GM23338 (cell line): Measurements from ENCODE around the gene PRTFDC1. TPM values are rescaled to one million over a fixed set of nuclear protein-coding genes. Genes with fewer than 3 reads are reported as not detected.

Experiments used
- ATAC-seq: fragments of 200-7000 bp; cut with Tn5 transposase; 3 replicates; pipeline ENCODE4 v1.9.1; 2020
- DNase-seq: peaks from one replicate; pipeline ENCODE4 v3.0.0-alpha.2; 2015; ENCODE audit warnings: low spot score
- H2AFZ ChIP-seq: fragments of 200-600 bp; sonication (generic); 2 replicates; pipeline ENCODE4 v1.8.0; 2016; ENCODE audit warnings: antibody characterized with exemption, mild to moderate bottlenecking, moderate library complexity
- H3F3A ChIP-seq: fragments of 200-600 bp; sonication (generic); replicated peaks from 2 replicates; pipeline ENCODE4 v1.8.0; 2017; ENCODE audit warnings: antibody characterized with exemption, mixed run types, low read depth
- H3K27ac ChIP-seq: fragments of 200-600 bp; sonication (generic); 2 replicates; pipeline ENCODE4 v1.6.1; 2016; ENCODE audit warnings: low read depth
- H3K27me3 ChIP-seq: fragments of 200-600 bp; sonication (generic); 2 replicates; pipeline ENCODE4 v1.8.0; 2016; ENCODE audit warnings: mild to moderate bottlenecking, mixed run types, moderate library complexity; ENCODE audit not compliant: insufficient read depth
- H3K36me3 ChIP-seq: fragments of 200-600 bp; sonication (generic); 2 replicates; pipeline ENCODE4 v1.8.0; 2016; ENCODE audit warnings: mild to moderate bottlenecking; ENCODE audit not compliant: insufficient read depth
- H3K4me1 ChIP-seq: fragments of 200-600 bp; sonication (generic); 2 replicates; pipeline ENCODE4 v1.8.0; 2016; ENCODE audit warnings: mild to moderate bottlenecking, moderate library complexity; ENCODE audit not compliant: insufficient read depth
- H3K4me2 ChIP-seq: fragments of 200-600 bp; sonication (generic); 2 replicates; pipeline ENCODE4 v1.7.1; 2017; ENCODE audit warnings: mixed run types
- H3K4me3 ChIP-seq: fragments of 200-600 bp; sonication (generic); 2 replicates; pipeline ENCODE4 v1.6.1; 2016; ENCODE audit warnings: mixed run types
- H3K79me2 ChIP-seq: fragments of 200-600 bp; sonication (generic); replicated peaks from 2 replicates; pipeline ENCODE4 v1.8.0; 2017; ENCODE audit warnings: mild to moderate bottlenecking; ENCODE audit not compliant: insufficient read depth
- H3K9me2 ChIP-seq: fragments of 200-600 bp; sonication (generic); 2 replicates; pipeline ENCODE4 v1.8.0; 2017; ENCODE audit not compliant: insufficient read depth
- H4K20me1 ChIP-seq: fragments of 200-600 bp; sonication (generic); replicated peaks from 2 replicates; pipeline ENCODE4 v1.8.0; 2017; ENCODE audit warnings: mild to moderate bottlenecking; ENCODE audit not compliant: insufficient read depth
- H3K27ac Mint-ChIP-seq: 2 replicates; pipeline ENCODE4 v1.8.0; 2020; ENCODE audit warnings: inconsistent platforms, mild to moderate bottlenecking, moderate library complexity, mixed read lengths
- H3K27me3 Mint-ChIP-seq: 3 replicates; pipeline ENCODE4 v1.8.0; 2022; ENCODE audit warnings: low read depth, mild to moderate bottlenecking, moderate library complexity, mixed read lengths, inconsistent platforms; ENCODE audit not compliant: insufficient read depth, poor library complexity
- H3K36me3 Mint-ChIP-seq: 3 replicates; pipeline ENCODE4 v1.8.0; 2021; ENCODE audit warnings: low read depth, mild to moderate bottlenecking, inconsistent platforms, moderate library complexity, mixed read lengths
- H3K4me1 Mint-ChIP-seq: 3 replicates; pipeline ENCODE4 v1.8.0; 2020; ENCODE audit warnings: mild to moderate bottlenecking, inconsistent platforms, mixed read lengths
- H3K4me3 Mint-ChIP-seq: 3 replicates; pipeline ENCODE4 v1.8.0; 2021; ENCODE audit warnings: moderate library complexity, mild to moderate bottlenecking, inconsistent platforms, mixed read lengths
- H3K9me3 Mint-ChIP-seq: 3 replicates; pipeline ENCODE4 v1.8.0; 2020; ENCODE audit warnings: moderate library complexity, mild to moderate bottlenecking, inconsistent platforms, mixed read lengths
- CREB1 ChIP-seq: fragments of 250-450 bp; sonication (Bioruptor Pico); IDR thresholded peaks from 2 replicates; pipeline ENCODE4 v1.5.0; 2020; ENCODE audit warnings: low read depth, mild to moderate bottlenecking, moderate library complexity
- CTCF ChIP-seq, 2 experiments: fragments of 200-600 bp in 1 of 2; sonication (generic) in 1 of 2; conservative IDR thresholded peaks; 2 replicates each; pipeline versions ENCODE4 v1.5.1 to v1.6.1; 2016 to 2017; ENCODE audit warnings: antibody characterized with exemption in 2 of 2, low read depth in 2 of 2, mild to moderate bottlenecking in 2 of 2, moderate library complexity in 1 of 2
- EZH2 ChIP-seq: fragments of 200-600 bp; sonication (generic); IDR thresholded peaks from one replicate; pipeline ENCODE4 v1.8.0; 2017; ENCODE audit warnings: antibody characterized with exemption, mild to moderate bottlenecking, low read depth; ENCODE audit not compliant: unreplicated experiment
- JUNB ChIP-seq: IDR thresholded peaks from one replicate; pipeline ENCODE4 v1.6.1; 2016; ENCODE audit warnings: antibody characterized with exemption; ENCODE audit not compliant: unreplicated experiment
- NANOG ChIP-seq: IDR thresholded peaks from 2 replicates; pipeline ENCODE4 v1.6.1; 2016; ENCODE audit warnings: antibody characterized with exemption, borderline replicate concordance
- REST ChIP-seq: IDR thresholded peaks from one replicate; pipeline ENCODE4 v1.6.1; 2018; ENCODE audit warnings: antibody characterized with exemption; ENCODE audit not compliant: unreplicated experiment
- ZNF114 ChIP-seq: fragments of 250-450 bp; sonication (Bioruptor Pico); IDR thresholded peaks from 2 replicates; pipeline ENCODE4 v1.5.0; 2020; ENCODE audit warnings: mild to moderate bottlenecking, moderate library complexity
- ZNF331 ChIP-seq: fragments of 250-450 bp; sonication (Bioruptor Pico); IDR thresholded peaks from 2 replicates; pipeline ENCODE4 v1.5.0; 2020; ENCODE audit warnings: low read depth, mild to moderate bottlenecking, moderate library complexity
- polyA plus RNA-seq: library from polyadenylated mRNA; unstranded; fragments of >200 nt; fragmentation: Nextera tagmentation; extraction: Ambion mirVana; gene quantifications from 2 replicates; pipeline ENCODE4 v1.2.1, GENCODE V29; 2016
- total RNA-seq: library from RNA; depleted of rRNA; stranded (reverse); fragments of >200 nt; shearing (Covaris generic); gene quantifications from 2 replicates; pipeline ENCODE4 v1.2.3, GENCODE V29; 2014

Gene PRTFDC1
- total and polyA plus RNA-seq, 2 experiments from 2014 or later: 7.9 to 9.1 TPM

GRCh38 chr10:24898501-24898900 lies 53.9 kb downstream of the PRTFDC1 start (continued):
- TF ChIP-seq CTCF (conservative IDR thresholded peaks at IDR 0.05; ENCODE audit: low read depth in 2 of 2) (no peak), CREB1 (CRISPR knock-in tag) (no peak), ZNF114 (CRISPR knock-in tag) (no peak), EZH2 (no peak), JUNB (no peak), REST (no peak), NANOG (no peak)

- Mint-ChIP-seq H3K9me3 (no peaks in the 10 kb centered on the region), H3K4me1 (peaks cover 6% of the 10 kb centered on the region; the same call in 2 of the 3 replicates), H3K36me3 (no peaks in the 10 kb centered on the region), H3K27ac (no peak overlapping the region), H3K27me3 (no peaks in the 10 kb centered on the region), H3K4me3 (no peak overlapping the region)
- Histone ChIP-seq H3K9me2 (no peaks in the 10 kb centered on the region), H4K20me1 (no peaks in the 10 kb centered on the region), H3K79me2 (no peaks in the 10 kb centered on the region), H2AFZ (no peak overlapping the region), H3K36me3 (no peaks in the 10 kb centered on the region), H3K4me1 (peaks cover 5% of the 10 kb centered on the region; the same call in 1 of the 2 replicates), H3K4me3 (no peak overlapping the region), H3F3A (no peaks in the 10 kb centered on the region), H3K27me3 (no peaks in the 10 kb centered on the region), H3K4me2 (no peak overlapping the region), H3K27ac (no peak overlapping the region)
- no peak for DNase-seq
- no peak for ATAC-seq
- TF ChIP-seq NANOG (no peak), ZNF114 (CRISPR knock-in tag) (no peak), REST (no peak), ZNF331 (CRISPR knock-in tag) (no peak), EZH2 (no peak)
Measured at GRCh38 chr10:24897326-24897926, 55.0 kb downstream of the PRTFDC1 start.
